HG03097 (cell line): Measurements from ENCODE around the gene FOXN3.
"Not testable (repeated sequence)": the region's sequence is repeated elsewhere in the genome, so short reads cannot be mapped to it uniquely, and the experiment has no call there.

Experiments used
- ATAC-seq: cut with Tn5 transposase; IDR thresholded peaks from one replicate; pipeline ENCODE4 v1.9.1; 2021; ENCODE audit not compliant: unreplicated experiment, low FRiP score

Gene FOXN3

GRCh38 chr14:89179891-89180404, 237.1 kb downstream of the FOXN3 start:
- no peak for ATAC-seq

GRCh38 chr14:89178800-89179535, 238.1 kb downstream of the FOXN3 start:
- ATAC-seq: no peak

GRCh38 chr14:89178376-89178775, 238.7 kb downstream of the FOXN3 start:
- no peak for ATAC-seq

DNA sequence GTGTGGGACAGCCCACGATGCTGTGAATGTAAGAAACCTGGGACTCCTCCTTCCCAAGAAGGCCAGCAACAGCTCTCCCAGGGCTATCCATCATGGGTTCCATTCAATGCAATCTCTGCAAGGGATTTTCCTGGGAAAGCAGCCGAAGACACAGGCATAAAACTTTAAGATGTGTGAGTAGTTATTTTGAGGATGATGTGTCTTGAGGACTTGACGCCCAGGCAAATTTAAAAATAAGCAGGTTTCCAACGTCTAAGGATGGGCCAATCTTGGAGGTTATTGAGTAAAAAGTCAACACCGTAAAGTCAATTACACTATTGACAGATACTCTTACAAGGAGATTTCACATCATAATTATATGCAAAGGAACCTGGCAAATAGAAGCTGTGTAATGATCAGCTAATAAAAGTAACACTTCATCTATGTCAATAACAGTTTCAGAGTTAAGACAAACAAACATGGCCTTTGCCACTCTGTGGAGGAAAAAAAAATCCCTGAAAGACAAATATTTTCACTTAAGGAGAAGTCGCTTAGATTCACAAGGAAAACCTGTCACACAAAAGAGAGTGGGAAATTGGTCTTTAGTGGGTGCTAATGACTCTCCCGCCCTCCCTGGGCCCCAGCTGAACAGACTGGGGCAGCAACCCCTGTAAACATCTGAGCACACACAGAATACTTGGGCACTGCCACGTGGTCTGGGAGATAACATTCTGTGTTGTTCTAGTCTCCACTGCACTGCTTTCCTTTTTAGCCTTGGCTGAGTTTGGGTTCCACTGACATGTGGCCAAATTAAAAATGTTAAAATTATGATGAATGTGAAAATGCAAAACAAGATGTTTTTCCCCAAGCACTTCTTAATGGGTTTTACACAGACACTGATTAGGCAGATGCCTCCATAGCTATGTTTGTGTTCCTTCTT, 240.9 kb downstream of the FOXN3 start:
- no peak for ATAC-seq

DNA sequence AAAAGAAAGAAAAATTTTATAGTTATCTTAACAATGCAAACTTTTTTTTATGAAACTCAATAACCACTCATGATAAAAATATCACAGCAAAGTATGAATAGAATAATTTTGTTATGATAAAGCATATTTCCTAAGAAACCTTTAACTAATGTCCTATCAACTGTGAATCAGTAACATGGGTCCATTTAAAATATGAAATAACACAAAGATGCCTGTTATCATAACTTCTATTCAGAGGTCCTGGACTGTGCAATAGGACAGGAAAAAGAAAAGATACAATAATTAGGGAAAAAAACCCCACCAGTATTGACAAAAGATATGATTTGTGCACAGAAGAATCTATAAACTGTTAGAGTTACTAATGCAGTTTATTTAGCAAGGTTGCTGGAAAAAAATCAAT, 245.4 kb downstream of the FOXN3 start:
- ATAC-seq: no peak

- no peak for ATAC-seq
Observed at GRCh38 chr14:89171168-89171567, 245.9 kb downstream of the FOXN3 start.

DNA sequence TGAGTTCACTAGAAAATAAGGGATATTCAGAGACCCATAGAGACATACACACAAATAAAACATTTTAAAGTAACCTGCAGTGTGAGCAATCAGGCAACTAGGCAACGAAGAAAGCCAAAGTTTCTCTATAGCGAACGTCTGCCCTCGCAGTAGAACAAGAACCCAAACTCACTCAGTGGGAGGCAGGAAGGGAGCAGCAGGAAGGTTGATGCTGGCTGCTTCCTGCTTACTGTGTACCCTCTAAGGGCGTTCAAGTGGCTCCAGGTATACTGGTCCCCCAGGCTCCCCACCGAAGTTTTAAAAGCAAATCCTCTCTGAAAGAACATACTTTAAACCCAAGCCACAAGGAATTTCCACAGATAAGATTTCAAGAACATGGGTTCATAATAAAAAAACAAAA, 249.3 kb downstream of the FOXN3 start:
- no peak for ATAC-seq

GRCh38 chr14:89166633-89167032, 250.4 kb downstream of the FOXN3 start:
- no peak for ATAC-seq

GRCh38 chr14:89165189-89166181, 251.5 kb downstream of the FOXN3 start:
- ATAC-seq: peak; percentile 49

GRCh38 chr14:89164168-89165073, 252.6 kb downstream of the FOXN3 start:
- ATAC-seq: peak; percentile 39

- ATAC-seq: no peak
Observed at GRCh38 chr14:89163031-89163636, 253.9 kb downstream of the FOXN3 start.

DNA sequence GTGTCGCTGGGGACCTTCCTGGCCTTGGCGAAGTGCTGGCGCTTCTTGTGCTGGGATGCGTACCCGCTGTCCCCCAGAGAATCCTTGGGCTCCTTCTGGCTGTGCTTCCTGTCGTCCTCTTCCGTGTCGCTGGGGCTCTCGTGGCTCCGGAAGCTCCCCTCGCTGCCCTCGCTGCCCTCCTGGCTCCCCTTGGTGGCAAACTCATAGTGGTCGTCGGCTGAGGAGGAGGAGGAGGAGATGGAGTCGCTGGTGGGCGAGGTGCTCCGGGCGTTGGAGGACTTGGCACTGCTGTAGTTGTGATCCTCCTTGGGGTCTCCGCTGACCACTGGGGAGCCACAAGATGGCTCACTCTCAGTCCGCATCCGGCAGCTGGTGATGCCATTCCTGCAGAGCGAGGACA, 254.4 kb downstream of the FOXN3 start:
- no peak for ATAC-seq

GRCh38 chr14:89160437-89160836, 256.6 kb downstream of the FOXN3 start:
- ATAC-seq: no peak

- ATAC-seq: no peak
Observed at GRCh38 chr14:89158701-89159100, 258.3 kb downstream of the FOXN3 start.

GRCh38 chr14:89158104-89158503, 258.9 kb downstream of the FOXN3 start:
- not testable (repeated sequence) for ATAC-seq

DNA sequence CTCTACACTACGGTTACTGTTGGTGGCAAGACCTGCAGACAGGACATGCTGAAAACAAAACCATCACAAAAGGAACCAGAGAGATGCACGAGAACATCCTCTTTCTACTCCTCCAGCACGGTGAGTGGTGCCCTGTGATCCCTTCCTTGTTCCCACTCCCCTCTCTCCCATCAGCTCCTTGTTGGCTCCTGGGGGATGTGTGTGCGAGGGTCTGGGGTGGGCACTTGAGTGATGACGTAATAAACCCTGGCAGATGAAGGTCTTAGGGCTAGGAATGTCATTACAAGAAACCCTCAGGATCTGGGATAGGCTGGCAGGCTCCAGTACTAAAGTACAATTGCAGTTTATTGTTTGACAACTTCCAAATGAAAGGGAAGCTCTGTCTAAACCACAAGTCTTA, 261.5 kb downstream of the FOXN3 start:
- ATAC-seq: no peak

DNA sequence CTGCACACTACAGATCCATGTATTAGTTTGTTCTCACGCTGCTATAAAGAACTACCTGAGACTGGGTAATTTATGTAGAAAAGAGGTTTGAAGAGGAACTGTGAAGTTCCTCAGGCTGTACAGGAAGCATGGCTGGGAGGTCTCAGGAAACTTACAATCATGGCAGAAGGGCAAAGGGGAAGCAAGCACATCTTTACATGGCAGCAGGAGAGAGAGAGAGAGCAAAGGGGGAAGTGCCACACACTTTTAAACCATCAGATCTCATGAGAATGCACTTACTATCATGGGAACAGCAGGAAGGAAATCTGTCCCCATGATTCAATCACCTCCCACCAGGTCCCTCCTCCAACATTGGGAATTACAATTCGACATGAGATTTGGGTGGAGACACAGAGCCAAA, 265.3 kb downstream of the FOXN3 start:
- ATAC-seq: not testable (repeated sequence)

DNA sequence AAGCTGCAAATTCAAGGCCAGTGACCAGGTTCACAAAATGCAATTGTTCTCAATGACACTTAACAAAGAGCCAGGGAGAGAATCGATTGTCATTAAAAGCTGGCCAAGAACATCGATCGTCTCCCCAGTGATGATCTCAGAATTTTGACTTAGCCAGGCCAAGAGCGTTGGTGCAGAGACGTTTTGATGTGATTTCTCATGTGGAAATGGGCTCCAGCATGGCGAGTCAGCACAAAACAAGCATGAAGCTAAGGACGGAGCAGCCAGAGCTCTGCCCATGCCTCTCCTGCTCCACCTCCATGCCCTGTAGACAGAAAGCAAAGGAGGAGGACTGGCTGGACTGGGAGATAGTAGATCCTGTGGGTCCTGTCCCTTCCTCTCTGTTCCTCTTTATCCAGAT, 270.8 kb downstream of the FOXN3 start:
- ATAC-seq: no peak

GRCh38 chr14:89144642-89145041, 272.4 kb downstream of the FOXN3 start:
- ATAC-seq: no peak
